Aorta (tissue), 5 donors: ENCODE data around the gene RNF213. TPM values are rescaled to one million over a fixed set of nuclear protein-coding genes. Genes with fewer than 3 reads are reported as not detected.
A peak's percentile ranks its signal among the peaks of the same experiment; 100 is the strongest.
"Not testable (repeated sequence)": the region's sequence is repeated elsewhere in the genome, so short reads cannot be mapped to it uniquely, and the experiment has no call there.

Source experiments
- ATAC-seq: fragments of 200-7000 bp; cut with Tn5 transposase; one replicate; pipeline ENCODE4 v1.9.1; 2022; ENCODE audit warnings: moderate library complexity; ENCODE audit not compliant: low FRiP score
- DNase-seq, 2 donors: peaks; one replicate each; pipeline ENCODE4 v3.0.0-alpha.2; 2020
- H3K27ac ChIP-seq, 2 donors: one replicate each; pipeline ENCODE4 v1.5.1; 2013; ENCODE audit warnings: low read length in 2 of 2, mild to moderate bottlenecking in 2 of 2, moderate library complexity in 2 of 2, control low read depth in 1 of 2, inconsistent platforms in 1 of 2, low read depth in 1 of 2
- H3K27me3 ChIP-seq, 2 donors: one replicate each; pipeline ENCODE4 v1.6.1; 2013; ENCODE audit warnings: control low read depth in 1 of 2, low read length in 1 of 2, mild to moderate bottlenecking in 1 of 2, moderate library complexity in 1 of 2; ENCODE audit not compliant: insufficient read depth in 2 of 2, control insufficient read depth in 1 of 2
- H3K36me3 ChIP-seq, 2 donors: one replicate each; pipeline ENCODE4 v1.6.1; 2013; ENCODE audit warnings: control low read depth in 1 of 2, low read length in 1 of 2, mild to moderate bottlenecking in 1 of 2; ENCODE audit not compliant: insufficient read depth in 2 of 2, control insufficient read depth in 1 of 2
- H3K4me1 ChIP-seq, 2 donors: one replicate each; pipeline ENCODE4 v1.6.1; 2013; ENCODE audit warnings: low read length in 2 of 2, control low read depth in 1 of 2, mild to moderate bottlenecking in 1 of 2, moderate library complexity in 1 of 2; ENCODE audit not compliant: insufficient read depth in 2 of 2, control insufficient read depth in 1 of 2
- H3K4me3 ChIP-seq, 2 donors: one replicate each; pipeline ENCODE4 v1.5.1; 2013; ENCODE audit warnings: low read length in 2 of 2, control low read depth in 1 of 2, mild to moderate bottlenecking in 1 of 2
- H3K9me3 ChIP-seq: one replicate; pipeline ENCODE4 v1.6.1; 2013; ENCODE audit warnings: mild to moderate bottlenecking, low read length; ENCODE audit not compliant: control insufficient read depth
- WGBS, 2 donors: extraction: QIAGEN DNeasy Blood & Tissue Kit; methylation state at CpG; one replicate each; pipeline ENCODE4 v1.1.7; 2013; 5-methylcytosine and 5-hydroxymethylcytosine counted together
- intact Hi-C, 2 donors: fragments of 100-400 bp; cut with DNase I; formaldehyde crosslinking; loops; one replicate each; pipeline versions ENCODE4 v1.14.2 to v1.15.0; 2022
- polyA plus RNA-seq, 2 donors: library from polyadenylated mRNA; stranded (reverse); fragments of 200-250 nt; gene quantifications; one replicate each; pipeline ENCODE4 v1.2.3, GENCODE V29; 2013
- total RNA-seq, 2 donors: library from RNA; stranded (reverse); fragmentation: NEBNext Ultra II Directional; extraction: Animal tissue kit (Norgen Biotek cat#: 25700); gene quantifications; one replicate each; pipeline ENCODE4 v1.2.1, GENCODE V29; 2021
- donor health status: healthy with polysubstance abuse.
- donor health status: Bipolar disorder and iron deficiency.
- donor health status: DM: no; HTN: no; CAD: no.
- donor health status: DM: no; HTN: no; CAD: no.
- donor health status: DM: yes; HTN: yes; CAD: no.

RNF213 gene
- total and polyA plus RNA-seq, 4 donors, result 18.7 to 231 (median 105) TPM

DNA sequence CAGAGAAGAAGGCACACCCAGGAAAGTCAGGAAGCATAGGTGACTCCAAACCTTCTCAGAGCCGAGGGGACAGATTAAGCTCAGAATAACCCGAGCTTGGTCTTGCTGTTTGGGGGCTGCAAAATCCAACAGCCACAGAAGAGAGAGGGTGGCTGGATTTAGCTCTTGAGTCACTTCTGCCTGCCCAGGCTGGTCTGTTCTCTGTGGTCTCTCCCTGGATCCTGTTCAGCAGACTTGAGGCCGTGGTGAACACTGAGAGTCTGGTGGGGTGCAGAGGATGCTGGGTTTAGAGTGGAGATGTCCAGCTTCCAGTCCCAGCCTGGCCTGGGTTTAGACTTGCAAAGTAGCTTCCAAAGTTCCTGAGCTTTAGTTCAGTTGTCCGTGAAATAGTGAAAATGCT, 31.6 kb upstream of the RNF213 start:
- peaks cover 0 to 9% of the 10 kb centered on the region in 2 donors for H3K36me3 ChIP-seq
- intact Hi-C loops, result no loop called here
- H3K9me3 ChIP-seq, result no peaks in the 10 kb centered on the region

DNA sequence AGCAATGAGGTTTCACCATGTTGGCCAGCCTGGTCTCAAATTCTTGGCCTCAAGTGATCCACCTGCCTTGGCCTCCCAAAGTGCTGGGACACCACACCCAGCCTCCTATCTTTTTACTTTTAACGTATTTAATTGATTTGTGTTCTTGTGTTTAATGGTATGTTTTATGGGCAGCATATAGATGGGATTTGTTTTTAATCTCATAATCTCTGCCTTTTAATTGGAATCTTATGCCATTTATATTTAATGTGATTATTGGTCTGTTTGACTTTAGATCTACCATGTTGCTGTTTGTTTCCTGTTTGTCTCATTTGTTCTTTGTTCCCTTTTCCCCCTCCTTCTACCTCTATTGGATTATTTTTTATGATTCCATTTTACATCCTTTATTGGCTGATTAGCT, 28.2 kb upstream of the RNF213 start:
- intact Hi-C loops, result no loop called here
- Histone ChIP-seq H3K27me3 (no peaks in the 10 kb centered on the region), H3K36me3 (peaks cover 2 to 9% of the 10 kb centered on the region in 2 donors), H3K4me1 (no peaks in the 10 kb centered on the region), H3K4me3 (no peak overlapping the region), H3K27ac (no peak overlapping the region), H3K9me3 (no peaks in the 10 kb centered on the region)
- WGBS, 2 donors, result 97 to 100% methylated on average over 1 of the region's 1 CpG
- DNase-seq (no peak), ATAC-seq (no peak)

More for the DNA sequence above, 31.6 kb upstream of the RNF213 start:
- Histone ChIP-seq H3K4me3 (no peak overlapping the region), H3K27me3 (no peaks in the 10 kb centered on the region), H3K4me1 (no peaks in the 10 kb centered on the region), H3K27ac (no peak overlapping the region)
- DNase-seq (no peak), ATAC-seq (no peak)
- WGBS, 2 donors, result 62 to 64% methylated on average over 4 of the region's 4 CpGs

GRCh38 chr17:80233202-80233601, 27.4 kb upstream of the RNF213 start:
- Histone ChIP-seq H3K36me3 (peaks cover 2 to 9% of the 10 kb centered on the region in 2 donors), H3K27ac (no peak overlapping the region), H3K4me1 (no peaks in the 10 kb centered on the region), H3K27me3 (no peaks in the 10 kb centered on the region), H3K9me3 (no peaks in the 10 kb centered on the region), H3K4me3 (no peak overlapping the region)
- ATAC-seq (no peak), DNase-seq (no peak)
- intact Hi-C loops, result no loop called here
- 96 to 97% methylated on average over 3 of the region's 3 CpGs for WGBS, 2 donors

DNA sequence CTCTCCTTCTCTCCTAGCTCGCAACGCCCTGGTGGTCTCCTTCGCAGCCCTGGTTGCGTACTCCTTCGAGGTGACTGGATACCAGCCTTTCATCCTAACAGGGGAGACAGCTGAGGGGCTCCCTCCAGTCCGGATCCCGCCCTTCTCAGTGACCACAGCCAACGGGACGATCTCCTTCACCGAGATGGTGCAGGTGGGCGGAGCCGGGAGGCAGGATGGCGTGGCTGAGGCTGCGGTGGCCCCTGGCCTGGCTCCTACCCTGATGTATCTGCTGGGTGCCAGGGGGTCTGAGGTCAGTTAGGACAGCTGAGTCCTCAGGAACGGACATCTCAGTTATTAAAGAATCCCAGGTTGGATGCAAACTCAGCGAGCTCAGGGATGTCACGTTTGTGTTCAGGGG, 23.7 kb upstream of the RNF213 start:
- Histone ChIP-seq H3K36me3 (peaks cover 2% of the 10 kb centered on the region in 2 donors), H3K27me3 (no peaks in the 10 kb centered on the region), H3K27ac (no peak overlapping the region), H3K4me1 (no peaks in the 10 kb centered on the region), H3K4me3 (no peak overlapping the region), H3K9me3 (no peaks in the 10 kb centered on the region)
- no peak for DNase-seq
- intact Hi-C loops, result no loop called here
- ATAC-seq, result no peak
- WGBS, 2 donors, result 86 to 87% methylated on average over 17 of the region's 17 CpGs

DNA sequence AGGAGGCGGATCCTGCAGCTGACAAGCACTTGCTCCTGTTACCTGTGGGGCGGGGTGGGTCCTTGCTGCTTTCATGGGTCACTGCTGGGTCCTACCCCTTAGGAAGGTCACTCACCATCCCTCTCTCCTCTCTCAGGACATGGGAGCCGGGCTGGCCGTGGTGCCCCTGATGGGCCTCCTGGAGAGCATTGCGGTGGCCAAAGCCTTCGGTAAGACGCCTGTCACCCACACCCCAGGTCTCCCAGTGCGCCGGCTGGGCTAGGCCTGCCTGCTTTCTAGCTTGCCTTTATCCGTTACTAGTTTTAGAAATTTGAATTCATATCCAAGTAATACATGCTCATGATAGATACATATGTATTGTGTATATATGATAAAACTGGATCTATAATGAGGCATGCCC, 23.3 kb upstream of the RNF213 start:
- Histone ChIP-seq H3K27me3 (no peaks in the 10 kb centered on the region), H3K36me3 (peaks cover 2 to 3% of the 10 kb centered on the region in 2 donors), H3K27ac (no peak overlapping the region), H3K4me3 (no peak overlapping the region), H3K4me1 (no peaks in the 10 kb centered on the region), H3K9me3 (no peaks in the 10 kb centered on the region)
- ATAC-seq, result no peak
- intact Hi-C loops, result no loop called here
- 96 to 97% methylated on average over 10 of the region's 10 CpGs for WGBS, 2 donors
- DNase-seq, result no peak

- Histone ChIP-seq H3K9me3 (no peaks in the 10 kb centered on the region), H3K27ac (no peak overlapping the region), H3K4me1 (no peaks in the 10 kb centered on the region), H3K36me3 (peaks cover 2 to 11% of the 10 kb centered on the region in 2 donors), H3K27me3 (no peaks in the 10 kb centered on the region), H3K4me3 (no peak overlapping the region)
- DNase-seq (no peak), ATAC-seq (no peak)
- intact Hi-C loops, result no loop called here
- 82 to 90% methylated on average over 14 of the region's 14 CpGs for WGBS, 2 donors
These were observed 18.1 kb upstream of the RNF213 start for GRCh38 chr17:80242505-80242904.

- intact Hi-C loops, result no loop called here
- Histone ChIP-seq H3K27ac (no peak overlapping the region), H3K4me3 (no peak overlapping the region), H3K9me3 (no peaks in the 10 kb centered on the region), H3K4me1 (no peaks in the 10 kb centered on the region), H3K36me3 (peaks cover 2 to 11% of the 10 kb centered on the region in 2 donors), H3K27me3 (no peaks in the 10 kb centered on the region)
- peak; percentile 19 for ATAC-seq
- 96 to 97% methylated on average over 26 of the region's 26 CpGs for WGBS, 2 donors
- no peak for DNase-seq
These were observed 16.9 kb upstream of the RNF213 start for GRCh38 chr17:80243526-80244433.

- ATAC-seq, H3K9me3 ChIP-seq, H3K4me1 ChIP-seq, H3K27ac ChIP-seq, intact Hi-C loops, H3K27me3 ChIP-seq, H3K4me3 ChIP-seq: not testable (repeated sequence)
- H3K36me3 ChIP-seq, result peaks cover 2 to 11% of the 10 kb centered on the region in 2 donors
- WGBS, 2 donors, result 95% methylated on average over 6 of the region's 6 CpGs
- peak in 1 of 2 donors; percentile 51 for DNase-seq
These were observed 16.2 kb upstream of the RNF213 start for GRCh38 chr17:80244448-80244847.
